MM.1S (cell line): ENCODE results near the gene CD93.

Source experiments
- CTCF ChIP-seq: fragments of 300-600 bp; sonication (generic); IDR thresholded peaks from 2 replicates; pipeline ENCODE4 v1.5.1; 2016; ENCODE audit warnings: antibody characterized with exemption, low read length, mixed read lengths
- EZH2 ChIP-seq: fragments of 300-600 bp; sonication (generic); optimal IDR thresholded peaks from 2 replicates; pipeline ENCODE3; 2017; ENCODE audit warnings: low read depth, mild to moderate bottlenecking, antibody characterized with exemption, low read length, mixed read lengths
- EZH2phosphoT487 ChIP-seq: fragments of 300-600 bp; sonication (generic); IDR thresholded peaks from 2 replicates; pipeline ENCODE4 v1.6.1; 2018; ENCODE audit warnings: antibody characterized with exemption, low read length

- no peak for TF ChIP-seq CTCF
- TF ChIP-seq EZH2phosphoT487: no peak
- TF ChIP-seq EZH2: no peak
Observed at GRCh38 chr20:23052904-23053303, 33.2 kb downstream of the CD93 start.
